ENCODE measurements around the gene MTX1. TPM values are rescaled to one million over a fixed set of nuclear protein-coding genes. Genes with fewer than 3 reads are reported as not detected.

MTX1 gene
- polyA plus RNA-seq (2011; rRNA removed) (53.4 and 73.9 TPM in 2 replicates), polyA plus RNA-seq (2017; fragmentation: RNase III; extraction: RNeasy Plus Mini Kit Qiagen cat#74134 plus additional on column Dnase treatment) (64.5 to 67.2 TPM (median 67.1 TPM) in 3 replicates), polyA minus RNA-seq (2011; rRNA and poly(A)+ RNA removed) (60.0 and 63.1 TPM in 2 replicates)
- 113 and 130 TPM in 2 replicates for polyA plus RNA-seq (2012; cell fraction: cytosol; rRNA removed)
- polyA plus RNA-seq (2012; cell fraction: nucleus; rRNA removed) = 143 and 156 TPM in 2 replicates

GRCh38 chr1:155208541-155209311, at the start of gene MTX1:
Gene MTX1 (plus strand): TSS chr1:155208695. CDS start chr1:155208805, 110 bp downstream.
- ATAC-seq = peak; percentile 75 to 87
- ChIA-PET POLR2A (interaction anchor here (1.0 to 3.2 kb wide), 4 partner anchors 15 to 42 kb away, joined by 4 to 40 read pairs (median 7); no protein-coding TSS in a partner anchor), CTCF (interaction anchor here (0.9 to 11.7 kb wide), 9 partner anchors 11 to 384 kb away, joined by 3 to 102 read pairs (median 14); partner anchors contain the start of gene KRTCAP2)
- no peaks in the 10 kb centered on the region for H3K9me3 ChIP-seq
- peak within 1 kb of the TSS; percentile 98 for H3K4me2 ChIP-seq
- peak; percentile 76 to 84 for DNase-seq (ENCODE audit: low read depth in 1 of 2, low spot score in 1 of 2)
- H3K4me1 ChIP-seq = peaks cover 23% of the 10 kb centered on the region
- peak within 1 kb of the TSS; percentile 97 to 99 for H3K27ac ChIP-seq
- WGBS (ENCODE audit: missing lambda C conversion rate) = 3% methylated on average over 6 of the region's 64 CpGs
- no peak for FAIRE-seq
- peak within 1 kb of the TSS; percentile 90 for H3K4me3 ChIP-seq
- TF ChIP-seq HES2 (IDR thresholded peaks at IDR 0.05) (no peak), RNF2 (IDR thresholded peaks at IDR 0.05; ENCODE audit: borderline replicate concordance, low read depth) (0 out of 2 replicates have a peak, but pooled peaks have one; percentile 41), HOXB13 (CRISPR knock-in tag; IDR thresholded peaks at IDR 0.05; ENCODE audit: low read depth) (0 out of 2 replicates have a peak, but pooled peaks have one; percentile 35), TP53 (CRISPR knock-in tag; IDR thresholded peaks at IDR 0.05) (no peak), NPAS2 (CRISPR knock-in tag; IDR thresholded peaks at IDR 0.05; ENCODE audit: borderline replicate concordance) (no peak), SMC3 (IDR thresholded peaks at IDR 0.05) (no peak), ESRRA (IDR thresholded peaks at IDR 0.05; ENCODE audit: borderline replicate concordance, low read length) (no peak), JUN (IDR thresholded peaks at IDR 0.05) (peak; percentile 11 to 80; a peak in 3 of 5 replicates), PBX3 (IDR thresholded peaks at IDR 0.05) (no peak), SREBF2 (IDR thresholded peaks at IDR 0.05) (no peak), ATOH8 (CRISPR knock-in tag; IDR thresholded peaks at IDR 0.05; ENCODE audit: low read depth) (peak; percentile 47; the same call in 1 of the 2 replicates), REST (IDR thresholded peaks at IDR 0.05) (no peak; the same call in 1 of the 2 replicates), E2F6 (IDR thresholded peaks at IDR 0.05; ENCODE audit: borderline replicate concordance, low read depth) (peak; percentile 65), EHF (CRISPR knock-in tag; IDR thresholded peaks at IDR 0.05) (0 out of 2 replicates have a peak, but pooled peaks have one; percentile 49), RARB (CRISPR knock-in tag; IDR thresholded peaks at IDR 0.05) (no peak), ELK1 (IDR thresholded peaks at IDR 0.05; ENCODE audit: low read depth, low read length) (no peak), FOSL2 (IDR thresholded peaks at IDR 0.05) (no peak), FOSL2 (CRISPR knock-in tag; IDR thresholded peaks at IDR 0.05) (no peak), EP300 (IDR thresholded peaks at IDR 0.05) (no peak; a peak in 1 of 5 replicates), MAFK (IDR thresholded peaks at IDR 0.05; ENCODE audit: partially characterized antibody) (no peak), CTCF (IDR thresholded peaks at IDR 0.05) (no peak), HOXA7 (CRISPR knock-in tag; IDR thresholded peaks at IDR 0.05) (no peak), HOXB5 (CRISPR knock-in tag; IDR thresholded peaks at IDR 0.05) (0 out of 2 replicates have a peak, but pooled peaks have one; percentile 71), FOSB (CRISPR knock-in tag; IDR thresholded peaks at IDR 0.05) (peak; percentile 67; the same call in 1 of the 2 replicates), ZC3H11A (IDR thresholded peaks at IDR 0.05) (no peak), CBX2 (IDR thresholded peaks at IDR 0.05; ENCODE audit: borderline replicate concordance, low read depth) (no peak), MYC (IDR thresholded peaks at IDR 0.05; ENCODE audit: borderline replicate concordance, low read length) (peak; percentile 84), POLR2A (IDR thresholded peaks at IDR 0.05; ENCODE audit: low read length) (peak; percentile 52), RFX5 (IDR thresholded peaks at IDR 0.05) (no peak)
